Measurements from ENCODE around the gene TKT.
"Not testable (repeated sequence)": the region's sequence is repeated elsewhere in the genome, so short reads cannot be mapped to it uniquely, and the experiment has no call there.

TKT gene

DNA sequence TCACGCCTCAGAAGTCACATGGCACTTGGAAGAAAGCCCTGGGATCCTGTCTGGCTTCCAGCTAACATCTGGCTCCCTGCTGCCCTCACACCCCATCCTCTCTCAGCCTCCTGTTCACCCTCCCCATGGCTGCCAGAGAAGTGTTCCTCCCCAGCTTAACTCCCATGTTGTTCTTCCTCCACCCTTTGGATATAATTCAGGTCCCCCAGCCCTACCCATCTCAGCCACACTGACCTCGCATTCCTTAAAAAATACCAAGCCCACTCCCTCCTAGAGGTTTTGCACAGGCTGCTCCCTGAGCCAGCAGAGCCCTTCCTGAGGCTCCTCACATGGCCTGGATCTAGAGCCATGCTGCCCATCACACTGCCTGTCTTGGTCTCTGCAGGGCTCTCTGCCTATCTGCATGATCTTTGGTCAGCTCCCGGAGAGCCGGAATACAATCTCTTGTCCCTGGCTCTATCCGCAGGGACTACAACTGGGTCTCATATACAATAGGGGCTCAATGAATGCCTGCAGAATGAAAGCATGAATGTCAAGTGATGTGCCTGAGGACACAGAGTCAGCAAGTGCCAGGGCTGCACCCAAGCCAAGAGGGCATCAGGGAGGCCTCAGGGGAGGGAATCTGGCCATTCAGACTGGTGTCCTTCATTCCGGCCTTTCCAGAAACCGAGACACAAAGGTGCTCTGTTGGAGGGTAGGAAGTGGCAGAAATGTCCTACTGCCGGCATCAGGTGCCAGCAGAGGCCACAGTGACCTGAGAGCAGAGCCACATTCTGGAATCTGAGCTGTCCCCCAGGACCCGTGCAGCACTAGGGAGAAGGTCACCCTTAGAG is 3.8 kb upstream of the TKT start:
- DNase-seq = no peak

DNA sequence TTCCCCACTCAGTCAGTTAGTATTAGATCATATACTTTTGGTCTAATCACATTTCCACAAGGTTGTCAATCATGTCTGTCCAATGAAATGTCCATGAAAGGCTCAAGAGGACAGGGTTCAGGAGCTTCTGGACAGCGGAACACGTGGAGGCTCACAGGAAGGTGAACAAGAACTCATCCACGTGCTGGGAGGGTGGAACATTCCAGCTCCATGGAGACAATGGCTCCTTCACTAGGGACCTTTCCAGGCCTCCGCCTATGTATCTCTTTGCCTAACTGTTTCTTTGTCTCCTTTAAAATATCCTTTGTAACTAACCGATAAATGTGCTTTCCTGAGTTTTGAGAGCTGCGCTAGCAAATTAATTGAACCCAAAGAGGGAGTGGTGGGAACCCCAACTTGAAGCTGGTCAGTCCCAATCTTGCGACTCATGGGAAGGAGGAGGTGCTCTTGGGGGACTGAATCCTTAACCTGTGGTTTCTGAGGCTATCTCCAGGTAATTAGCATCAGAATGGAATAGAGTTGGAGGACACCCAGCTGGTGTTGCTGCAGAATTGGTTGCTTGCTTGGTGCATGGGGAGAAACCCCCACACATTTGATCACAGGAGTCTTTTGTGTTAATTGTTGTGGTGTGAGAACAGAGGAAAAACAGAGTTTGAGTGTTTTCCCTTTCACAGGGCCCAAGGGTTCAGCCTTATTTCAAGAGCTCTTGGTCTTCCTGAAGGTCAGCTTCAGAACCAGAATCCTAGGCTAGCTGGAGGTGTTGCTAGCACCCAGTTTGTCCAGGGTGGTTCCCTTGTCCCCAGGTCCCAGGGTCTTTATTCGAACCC is 3.0 kb upstream of the TKT start:
- no peak for DNase-seq

GRCh38 chr3:53257465-53257864 is 1.6 kb upstream of the TKT start:
- DNase-seq = no peak

- no peak for DNase-seq
These were observed 858 bp upstream of the TKT start for GRCh38 chr3:53256704-53257055.

GRCh38 chr3:53255423-53255774 is 423 bp downstream of the TKT start:
- peak; percentile 76 for DNase-seq

- DNase-seq = peak; percentile 81
These were observed 1.1 kb downstream of the TKT start for GRCh38 chr3:53254509-53255422.

DNA sequence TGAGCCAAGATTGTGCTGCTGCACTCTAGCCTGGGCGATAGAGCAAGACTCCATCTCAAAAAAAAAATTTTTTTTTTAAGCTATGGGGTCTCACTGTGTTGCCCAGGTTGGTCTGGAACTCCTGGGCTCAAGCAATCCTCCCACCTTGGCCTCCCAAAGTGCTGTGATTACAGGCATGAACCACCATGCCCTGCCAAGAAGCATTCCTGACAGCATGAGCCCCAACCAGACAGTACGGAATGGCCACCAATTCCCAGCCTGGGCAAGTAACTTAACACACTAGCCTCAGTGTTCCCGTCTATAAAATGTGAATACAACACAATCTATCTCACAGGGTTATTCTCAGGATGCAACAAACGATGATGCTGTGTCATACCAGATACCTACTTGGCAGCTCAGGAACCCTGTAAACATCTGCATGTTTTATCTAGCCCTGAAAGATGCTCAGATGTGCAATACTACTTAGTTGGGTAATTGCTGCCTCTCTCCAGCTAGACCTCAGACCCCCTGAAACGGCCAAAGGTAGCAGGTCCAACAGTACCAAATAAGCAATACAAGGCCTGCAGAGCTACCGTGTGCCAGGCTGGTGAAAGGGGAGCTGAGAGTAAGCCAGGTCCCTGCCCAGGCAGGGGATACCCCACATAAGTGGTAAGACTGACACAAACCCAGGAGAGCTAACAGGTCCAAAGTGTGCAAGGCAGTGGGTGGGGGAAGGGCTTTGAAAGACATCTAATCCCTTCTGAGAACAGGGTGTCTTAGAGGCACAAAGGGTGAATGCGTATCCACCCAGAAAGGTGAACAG is 1.9 kb downstream of the TKT start:
- no peak for DNase-seq

- DNase-seq = not testable (repeated sequence)
These were observed 2.9 kb downstream of the TKT start for GRCh38 chr3:53252947-53253322.

DNA sequence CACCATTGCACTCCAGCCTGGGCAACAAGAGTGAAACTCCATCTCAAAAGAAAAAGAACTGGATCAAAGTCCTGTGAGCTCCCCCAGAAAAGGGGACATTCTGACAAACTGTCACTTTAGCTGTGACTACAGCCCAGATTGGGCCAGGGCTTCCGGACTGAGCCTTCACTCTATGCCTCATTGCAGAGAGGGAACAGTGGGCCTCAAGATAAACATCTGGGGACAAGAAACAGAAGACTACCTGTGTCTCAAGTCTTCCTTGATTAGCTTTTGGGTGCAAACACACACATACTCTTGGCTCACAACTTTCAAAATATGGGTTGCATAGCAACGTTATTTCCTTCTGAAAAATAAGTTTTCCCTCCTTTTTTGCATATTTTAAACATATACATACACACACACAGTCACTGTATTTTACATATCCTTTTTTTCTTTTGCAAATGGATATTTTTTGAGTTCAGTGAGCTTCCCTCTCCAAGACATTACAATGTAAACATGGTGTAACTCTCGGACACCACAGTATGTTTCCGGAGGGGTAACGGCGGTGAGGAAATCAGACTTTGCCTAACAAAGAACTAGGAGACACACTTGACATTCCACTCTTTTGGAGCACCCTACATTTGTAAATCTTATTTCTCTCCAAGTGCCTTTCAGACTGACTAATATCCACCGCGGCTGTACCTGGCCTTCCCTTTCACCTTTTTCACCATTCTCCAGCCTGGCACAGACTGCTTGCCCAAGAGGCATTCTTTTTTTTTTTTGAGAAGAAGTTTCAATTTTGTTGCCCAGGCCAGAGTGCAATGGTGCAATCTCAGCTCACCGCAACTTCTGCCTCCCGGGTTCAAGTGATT is 3.5 kb downstream of the TKT start:
- DNase-seq = no peak

- DNase-seq = no peak
These were observed 4.8 kb downstream of the TKT start for GRCh38 chr3:53250881-53251605.

- DNase-seq = no peak
These were observed 5.4 kb downstream of the TKT start for GRCh38 chr3:53250453-53250852.

- DNase-seq = no peak
These were observed 7.7 kb downstream of the TKT start for GRCh38 chr3:53248161-53248560.

DNA sequence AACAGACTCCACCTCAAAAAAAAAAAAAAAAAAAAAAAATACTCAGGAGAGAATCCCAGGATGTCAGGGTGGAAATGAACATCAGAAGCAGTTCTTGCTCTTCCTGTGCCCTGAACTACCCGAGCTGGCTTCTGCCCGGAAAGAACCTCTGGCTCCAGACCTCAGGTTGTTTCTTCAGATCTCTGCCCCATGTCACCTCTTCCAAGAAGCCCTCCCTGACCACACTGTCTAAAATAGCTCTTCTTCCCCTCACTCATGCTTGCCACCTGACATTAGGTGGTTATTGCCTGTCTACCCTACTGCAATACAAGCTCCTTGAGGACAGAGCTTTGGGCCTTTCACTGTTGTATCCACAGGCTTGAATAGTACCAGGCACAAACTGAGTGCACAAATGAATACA is 8.2 kb downstream of the TKT start:
- DNase-seq = no peak

DNA sequence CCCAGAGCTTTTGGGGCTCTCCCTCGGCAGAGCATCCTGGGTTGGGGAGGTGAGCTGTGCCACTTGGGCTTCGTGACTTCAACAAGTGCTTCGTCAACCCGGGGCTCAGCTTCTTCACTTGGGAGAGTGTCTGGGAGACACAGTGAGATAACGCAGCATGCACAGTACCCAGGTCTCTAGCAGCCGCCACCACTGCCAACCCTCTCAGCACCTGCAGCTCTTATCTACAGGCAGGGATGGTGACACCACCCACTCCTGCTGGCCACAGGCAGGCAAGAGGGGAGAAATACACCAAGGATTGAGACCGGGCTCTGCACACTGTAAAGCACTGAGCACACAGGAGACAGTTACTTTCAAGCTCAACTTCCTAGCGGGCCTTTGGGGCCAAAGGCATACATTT is 11.6 kb downstream of the TKT start:
- no peak for DNase-seq

DNA sequence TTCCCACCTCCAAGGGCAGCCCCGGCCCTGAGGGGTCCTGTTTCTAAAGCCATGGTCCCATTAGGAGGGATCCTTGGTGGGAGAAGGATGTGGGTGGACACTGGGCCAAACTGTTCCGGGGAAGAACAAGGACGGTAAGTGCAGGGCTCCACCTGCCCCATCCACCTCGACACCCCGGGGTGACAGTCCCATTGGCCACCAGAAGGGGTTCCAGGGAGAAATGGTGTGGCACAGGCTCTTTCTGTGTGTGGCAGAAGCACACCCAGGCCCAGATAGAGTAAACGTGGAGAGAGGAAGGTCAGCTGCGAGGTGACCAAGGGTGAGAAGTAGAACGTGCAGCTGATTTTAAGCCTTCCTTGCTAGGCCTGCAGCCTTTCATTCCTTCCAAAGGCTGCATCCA is 12.0 kb downstream of the TKT start:
- no peak for DNase-seq

- no peak for DNase-seq
These were observed 12.7 kb downstream of the TKT start for GRCh38 chr3:53243165-53243564.

- no peak for DNase-seq
These were observed 13.2 kb downstream of the TKT start for GRCh38 chr3:53242642-53243041.

GRCh38 chr3:53242155-53242554 is 13.7 kb downstream of the TKT start:
- no peak for DNase-seq

DNA sequence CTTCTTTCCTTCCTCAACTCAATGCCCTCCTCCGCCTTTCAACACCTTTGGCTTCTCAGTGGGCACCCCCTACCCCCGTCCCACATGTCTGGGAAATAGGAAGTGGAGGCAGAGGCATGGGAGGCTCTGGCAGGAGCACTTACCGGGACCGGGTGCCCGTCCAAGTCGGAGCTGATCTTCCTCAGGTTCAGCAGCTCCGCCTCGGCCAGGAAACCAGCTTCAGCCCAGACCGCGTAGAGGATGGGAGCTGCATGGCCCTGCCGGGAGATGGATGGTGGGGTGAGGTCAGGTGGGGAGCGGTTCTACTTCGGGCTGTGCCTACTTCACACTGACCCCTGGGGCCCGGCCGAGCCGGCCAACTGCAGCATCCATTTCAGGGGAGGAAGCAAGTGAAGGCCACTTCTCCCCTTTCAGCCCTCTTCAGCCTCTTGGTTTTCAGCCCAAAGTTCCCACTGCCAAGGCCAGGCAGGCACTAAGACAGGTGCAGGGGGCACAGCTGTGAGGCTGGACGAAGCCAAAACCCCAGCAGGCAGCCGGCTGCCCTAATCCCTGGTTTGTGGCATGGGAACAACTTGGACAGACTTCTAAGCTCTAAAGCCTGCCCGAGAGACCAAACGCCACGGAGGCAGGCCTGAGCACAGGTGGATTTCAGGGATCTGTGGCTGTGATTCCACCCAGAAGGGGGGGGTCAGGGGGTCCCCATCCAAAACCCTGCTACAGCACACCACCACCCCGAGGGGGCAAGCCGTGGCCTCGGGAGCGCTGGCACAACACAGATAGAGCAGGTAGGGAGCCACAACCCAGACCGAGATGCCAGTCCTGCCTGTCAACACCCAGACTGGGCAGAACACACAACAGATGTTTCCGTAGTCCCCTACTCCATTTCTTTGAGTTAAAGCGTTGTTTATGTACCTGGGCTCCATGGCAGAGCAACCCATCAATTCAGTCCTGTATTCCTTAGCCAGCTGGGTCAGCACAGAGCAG is 14.5 kb downstream of the TKT start:
- no peak for DNase-seq

GRCh38 chr3:53239800-53240199 is 16.0 kb downstream of the TKT start:
- DNase-seq = no peak
